ENCODE data around the gene REXO4. TPM values are rescaled to one million over a fixed set of nuclear protein-coding genes. Genes with fewer than 3 reads are reported as not detected.
"Not testable (repeated sequence)": the region's sequence is repeated elsewhere in the genome, so short reads cannot be mapped to it uniquely, and the experiment has no call there.

The REXO4 gene
- total RNA-seq, 1 donor from 2014 or later: 16.8 TPM

DNA sequence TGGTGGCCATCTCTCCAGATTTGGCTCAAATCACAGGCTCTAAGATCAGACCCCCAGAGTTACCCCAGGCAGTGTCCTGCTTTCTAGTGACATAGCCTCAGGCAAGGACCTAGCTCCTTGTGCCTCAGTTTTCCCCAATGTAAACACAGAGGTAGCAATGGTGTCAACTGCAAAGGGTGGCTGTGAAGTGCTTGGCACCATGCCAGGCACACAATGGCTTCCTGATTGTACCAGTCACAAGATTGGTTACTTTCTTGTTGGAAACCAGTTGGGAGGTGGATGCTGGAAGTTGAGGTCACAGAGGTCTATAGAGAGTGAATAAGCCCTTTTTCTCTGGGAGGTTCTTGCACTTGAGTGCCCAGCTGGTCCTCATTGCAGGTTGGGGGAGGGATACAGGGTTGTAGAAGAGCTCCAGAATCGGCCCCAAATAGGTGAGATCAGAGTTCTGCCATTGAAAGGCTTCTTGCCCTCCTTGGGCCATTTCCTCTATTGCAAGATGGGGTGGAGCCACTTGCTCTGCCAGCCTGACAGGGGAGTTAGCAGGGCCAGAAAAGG, 39.3 kb downstream of the REXO4 start:
- H3K36me3 Mint-ChIP-seq (ENCODE audit: low read depth): no peaks in the 10 kb centered on the region
- H3K4me1 Mint-ChIP-seq (ENCODE audit: low read depth): peaks cover 22% of the 10 kb centered on the region
- no peak for DNase-seq (ENCODE audit: low spot score)
- no peaks in the 10 kb centered on the region for H3K9me3 Mint-ChIP-seq (ENCODE audit: low read depth)
- TF ChIP-seq, protein P1, sequence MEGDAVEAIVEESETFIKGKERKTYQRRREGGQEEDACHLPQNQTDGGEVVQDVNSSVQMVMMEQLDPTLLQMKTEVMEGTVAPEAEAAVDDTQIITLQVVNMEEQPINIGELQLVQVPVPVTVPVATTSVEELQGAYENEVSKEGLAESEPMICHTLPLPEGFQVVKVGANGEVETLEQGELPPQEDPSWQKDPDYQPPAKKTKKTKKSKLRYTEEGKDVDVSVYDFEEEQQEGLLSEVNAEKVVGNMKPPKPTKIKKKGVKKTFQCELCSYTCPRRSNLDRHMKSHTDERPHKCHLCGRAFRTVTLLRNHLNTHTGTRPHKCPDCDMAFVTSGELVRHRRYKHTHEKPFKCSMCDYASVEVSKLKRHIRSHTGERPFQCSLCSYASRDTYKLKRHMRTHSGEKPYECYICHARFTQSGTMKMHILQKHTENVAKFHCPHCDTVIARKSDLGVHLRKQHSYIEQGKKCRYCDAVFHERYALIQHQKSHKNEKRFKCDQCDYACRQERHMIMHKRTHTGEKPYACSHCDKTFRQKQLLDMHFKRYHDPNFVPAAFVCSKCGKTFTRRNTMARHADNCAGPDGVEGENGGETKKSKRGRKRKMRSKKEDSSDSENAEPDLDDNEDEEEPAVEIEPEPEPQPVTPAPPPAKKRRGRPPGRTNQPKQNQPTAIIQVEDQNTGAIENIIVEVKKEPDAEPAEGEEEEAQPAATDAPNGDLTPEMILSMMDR (IDR thresholded peaks at IDR 0.05): no peak
- no peak overlapping the region for H3K4me3 Mint-ChIP-seq (ENCODE audit: unreplicated experiment)
- no peaks in the 10 kb centered on the region for H3K27me3 Mint-ChIP-seq (ENCODE audit: low read depth)
- no peak overlapping the region for H3K27ac Mint-ChIP-seq (ENCODE audit: unreplicated experiment)

DNA sequence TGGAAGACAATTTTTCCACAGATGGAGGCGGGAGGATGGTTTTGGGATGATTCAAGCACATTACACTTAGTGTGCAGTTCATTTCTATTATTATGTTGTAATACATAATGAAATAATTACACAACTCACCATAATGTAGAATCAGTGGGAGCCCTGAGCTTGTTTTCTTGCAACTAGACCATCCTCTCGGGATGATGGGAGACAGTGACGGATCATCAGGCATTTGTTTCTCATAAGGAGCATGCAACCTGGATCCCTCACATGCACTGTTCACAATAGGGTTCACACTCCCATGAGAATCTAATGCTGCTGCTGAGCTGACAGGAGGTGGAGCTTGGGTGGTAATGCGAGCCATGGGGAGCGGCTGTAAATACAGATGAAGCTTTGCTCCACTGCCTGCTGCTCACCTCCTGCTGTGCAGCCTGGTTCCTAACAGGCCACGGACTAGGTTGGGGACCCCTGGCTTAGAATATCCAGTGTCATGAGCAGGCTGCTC, 40.0 kb downstream of the REXO4 start:
- Mint-ChIP-seq H3K4me3 (ENCODE audit: unreplicated experiment) (no peak overlapping the region), H3K9me3 (ENCODE audit: low read depth) (no peaks in the 10 kb centered on the region), H3K27ac (ENCODE audit: unreplicated experiment) (no peak overlapping the region), H3K4me1 (ENCODE audit: low read depth) (peaks cover 27% of the 10 kb centered on the region), H3K36me3 (ENCODE audit: low read depth) (no peaks in the 10 kb centered on the region), H3K27me3 (ENCODE audit: low read depth) (no peaks in the 10 kb centered on the region)
- DNase-seq (ENCODE audit: low spot score): no peak
- TF ChIP-seq, protein P1 (IDR thresholded peaks at IDR 0.05): no peak

DNA sequence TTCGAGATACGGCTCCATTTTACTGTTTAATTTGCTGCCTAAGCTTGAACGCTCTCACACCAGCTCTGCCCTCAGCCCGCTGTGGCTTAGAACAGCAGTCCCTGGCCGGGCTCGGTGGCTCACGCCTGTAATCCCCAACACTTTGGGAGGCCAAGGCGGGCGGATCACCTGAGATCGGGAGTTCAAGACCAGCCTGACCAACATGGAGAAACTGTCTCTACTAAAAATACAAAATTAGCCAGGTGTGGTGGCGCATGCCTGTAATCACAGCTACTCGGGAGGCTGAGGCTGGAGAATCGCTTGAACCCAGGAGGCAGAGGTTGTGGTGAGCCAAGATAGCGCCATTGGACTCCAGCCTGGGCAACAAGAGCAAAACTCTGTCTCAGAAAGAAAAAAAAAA, 40.5 kb downstream of the REXO4 start:
- H3K9me3 Mint-ChIP-seq (ENCODE audit: low read depth); H3K27ac Mint-ChIP-seq (ENCODE audit: unreplicated experiment); H3K27me3 Mint-ChIP-seq (ENCODE audit: low read depth); DNase-seq (ENCODE audit: low spot score); H3K4me3 Mint-ChIP-seq (ENCODE audit: unreplicated experiment); H3K36me3 Mint-ChIP-seq (ENCODE audit: low read depth): not testable (repeated sequence)
- H3K4me1 Mint-ChIP-seq (ENCODE audit: low read depth): peaks cover 31% of the 10 kb centered on the region

DNA sequence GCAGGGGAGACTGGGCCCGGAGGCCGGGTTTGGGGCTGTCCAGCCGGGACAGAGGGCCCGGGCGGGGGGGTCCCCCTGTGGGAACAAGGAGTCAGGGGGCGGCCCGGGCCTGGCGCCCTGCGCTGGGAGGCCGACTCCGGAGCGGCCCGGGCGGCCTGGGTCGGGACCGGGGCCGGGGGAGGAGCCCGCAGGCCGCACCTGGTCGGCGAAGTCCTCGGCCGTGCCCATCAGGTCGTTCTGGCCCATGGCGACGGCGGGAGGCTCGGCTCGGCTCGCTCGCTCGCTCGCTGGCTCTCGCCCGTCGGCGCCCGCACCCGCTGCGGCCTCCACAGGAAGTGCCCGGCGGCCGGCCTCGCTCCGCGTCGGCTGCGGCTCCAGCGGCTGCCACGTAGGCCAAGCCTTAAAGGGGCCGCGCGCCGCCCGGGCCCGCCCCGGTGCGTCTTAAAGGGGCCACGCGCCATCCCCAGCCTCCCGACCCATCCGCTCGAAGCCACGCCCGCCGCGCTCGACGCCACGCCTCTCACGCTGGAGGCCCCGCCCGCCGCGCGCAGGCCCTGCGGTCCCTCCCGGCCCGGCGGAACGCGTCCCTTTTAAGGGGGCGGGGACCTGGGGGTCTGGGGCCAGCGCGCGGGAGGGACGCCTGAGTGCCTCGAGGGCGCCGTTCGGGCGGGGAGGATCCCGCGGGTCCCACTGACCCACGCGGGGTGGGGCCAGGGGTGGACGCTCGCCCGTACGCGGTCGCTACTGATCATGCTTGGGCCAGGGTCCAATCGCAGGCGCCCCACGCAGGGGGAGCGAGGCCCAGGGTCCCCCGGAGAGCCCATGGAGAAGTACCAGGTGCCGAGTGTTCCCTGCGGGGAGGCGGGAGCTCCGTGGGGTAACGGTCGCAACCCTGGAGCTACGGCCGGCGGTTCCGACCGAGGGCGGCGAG, 41.8 kb downstream of the REXO4 start, which contains the start of the genes STKLD1 and SURF4:
Gene STKLD1 (plus strand): TSS at position 643 of the 931 bp plus-strand sequence. CDS start 108 bp downstream, at position 751.
Gene SURF4 (minus strand): TSS at position 337 of the 931 bp plus-strand sequence. CDS start 91 bp downstream, at position 246.
- H3K4me1 Mint-ChIP-seq (ENCODE audit: low read depth): peaks cover 43% of the 10 kb centered on the region
- peak; percentile 97 for DNase-seq (ENCODE audit: low spot score)
- H3K36me3 Mint-ChIP-seq (ENCODE audit: low read depth): peaks cover 4% of the 10 kb centered on the region
- no peaks in the 10 kb centered on the region for H3K9me3 Mint-ChIP-seq (ENCODE audit: low read depth)
- H3K27ac Mint-ChIP-seq (ENCODE audit: unreplicated experiment): peak within 1 kb of the TSS; percentile 97
- no peaks in the 10 kb centered on the region for H3K27me3 Mint-ChIP-seq (ENCODE audit: low read depth)
- H3K4me3 Mint-ChIP-seq (ENCODE audit: unreplicated experiment): peak within 1 kb of the TSS; percentile 84
- TF ChIP-seq, protein P1 (IDR thresholded peaks at IDR 0.05): no peak

DNA sequence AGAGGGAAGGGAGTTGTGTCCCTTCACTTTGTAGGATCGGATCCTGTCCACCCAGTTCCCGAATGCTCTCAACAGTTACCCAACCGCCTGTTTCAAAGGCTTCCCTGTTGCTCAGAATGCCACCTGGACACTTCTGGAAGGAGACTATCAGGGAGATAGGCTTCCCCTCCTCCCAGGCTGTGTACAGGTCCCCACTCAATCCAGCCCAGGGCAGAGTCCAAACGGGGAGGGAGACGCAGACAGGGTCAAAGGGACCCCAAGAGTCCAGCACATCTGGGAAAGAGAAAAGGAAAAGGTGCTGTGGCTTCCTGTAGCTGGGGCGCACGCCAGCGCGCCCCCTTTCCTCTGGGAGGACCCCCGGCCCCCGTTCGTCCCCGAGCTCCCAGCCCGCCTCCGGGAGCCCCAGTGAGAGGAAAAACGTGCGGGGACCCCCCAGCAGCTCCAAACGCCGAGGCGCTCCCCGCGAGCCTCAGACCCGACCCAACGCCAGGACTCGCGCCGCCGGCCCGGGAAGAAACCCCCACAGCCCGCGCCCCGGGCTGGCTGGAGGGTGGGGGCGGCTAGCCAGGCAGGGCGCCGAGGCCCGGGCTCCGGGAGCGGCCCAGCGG, 42.6 kb downstream of the REXO4 start:
- peaks cover 4% of the 10 kb centered on the region for H3K36me3 Mint-ChIP-seq (ENCODE audit: low read depth)
- H3K4me1 Mint-ChIP-seq (ENCODE audit: low read depth): peaks cover 51% of the 10 kb centered on the region
- no peak for DNase-seq (ENCODE audit: low spot score)
- H3K27ac Mint-ChIP-seq (ENCODE audit: unreplicated experiment): peak overlapping the region; percentile 97
- TF ChIP-seq, protein P1 (IDR thresholded peaks at IDR 0.05): peak; percentile 65
- peak overlapping the region; percentile 84 for H3K4me3 Mint-ChIP-seq (ENCODE audit: unreplicated experiment)
- H3K9me3 Mint-ChIP-seq (ENCODE audit: low read depth): no peaks in the 10 kb centered on the region
- no peaks in the 10 kb centered on the region for H3K27me3 Mint-ChIP-seq (ENCODE audit: low read depth)

Measured in chondrocyte (in vitro differentiated cells).